Heart left ventricle (tissue), 16 donors: ENCODE results near the gene SHFL. TPM values are rescaled to one million over a fixed set of nuclear protein-coding genes. Genes with fewer than 3 reads are reported as not detected.

Source experiments
- ATAC-seq, 4 donors: fragments of 200-7000 bp; cut with Tn5 transposase; one replicate each; pipeline ENCODE4 v1.9.1; 2020 to 2022; ENCODE audit warnings: moderate library complexity in 4 of 4, mild to moderate bottlenecking in 3 of 4, moderate number of reproducible peaks in 1 of 4
- DNase-seq, 5 donors: peaks; one replicate each; pipeline ENCODE4 v3.0.0-alpha.2; 2020
- H3K27ac ChIP-seq, 12 donors: fragments of 200-600 bp; sonication (generic) in 4 of 12; one replicate each; pipeline versions ENCODE4 v1.5.0 to v1.8.0; 2016 to 2022; ENCODE audit warnings: mild to moderate bottlenecking in 2 of 12
- H3K27me3 ChIP-seq, 9 donors: fragments of 200-600 bp; sonication (generic) in 2 of 9; one replicate each; pipeline versions ENCODE4 v1.5.1 to v1.8.0; 2016 to 2022; ENCODE audit warnings: mild to moderate bottlenecking in 3 of 9
- H3K36me3 ChIP-seq, 9 donors: fragments of 200-600 bp; sonication (generic) in 2 of 9; one replicate each; pipeline versions ENCODE4 v1.5.0 to v1.8.0; 2018 to 2022; ENCODE audit warnings: mild to moderate bottlenecking in 2 of 9
- H3K4me1 ChIP-seq, 12 donors: fragments of 200-600 bp; sonication (generic) in 4 of 12; one replicate each; pipeline versions ENCODE4 v1.5.0 to v1.8.0; 2016 to 2022; ENCODE audit warnings: mild to moderate bottlenecking in 3 of 12
- H3K4me3 ChIP-seq, 12 donors: fragments of 200-600 bp; sonication (generic) in 4 of 12; one replicate each; pipeline versions ENCODE4 v1.5.0 to v1.8.0; 2017 to 2022; ENCODE audit warnings: mild to moderate bottlenecking in 9 of 12, moderate library complexity in 4 of 12
- H3K9me3 ChIP-seq, 12 donors: fragments of 200-600 bp; sonication (generic) in 4 of 12; one replicate each; pipeline versions ENCODE4 v1.5.0 to v1.8.0; 2016 to 2022; ENCODE audit warnings: mild to moderate bottlenecking in 1 of 12
- CTCF ChIP-seq, 12 donors: fragments of 200-600 bp; sonication (generic) in 4 of 12; IDR thresholded peaks; one replicate each; pipeline versions ENCODE4 v1.5.0 to v1.8.0; 2018 to 2022; ENCODE audit warnings: antibody characterized with exemption in 12 of 12, mild to moderate bottlenecking in 5 of 12
- POLR2A ChIP-seq, 2 donors: fragments of 450-650 bp; IDR thresholded peaks; one replicate each; pipeline ENCODE4 v1.6.1; 2017; ENCODE audit warnings: antibody characterized with exemption in 2 of 2, mild to moderate bottlenecking in 2 of 2, moderate library complexity in 2 of 2
- WGBS, 4 donors: extraction: QIAGEN DNeasy Blood & Tissue Kit in 2 of 4; methylation state at CpG; one replicate each; pipeline versions ENCODE4 v1.1.5 to v1.1.7; 2013 to 2018; 5-methylcytosine and 5-hydroxymethylcytosine counted together
- intact Hi-C, 10 donors: fragments of 100-400 bp; cut with DNase I; formaldehyde crosslinking; loops; one replicate each; pipeline versions ENCODE4 v1.11.1 to v1.14.2; 2022
- polyA plus RNA-seq, 2 donors: library from polyadenylated mRNA; stranded (reverse); fragments of 200-250 nt; gene quantifications; one replicate each; pipeline ENCODE4 v1.2.3, GENCODE V29; 2013
- total RNA-seq, 9 donors: library from RNA; depleted of rRNA in 2 of 9; stranded (reverse); fragments of >200 nt in 2 of 9; fragmentation: NEBNext Ultra II Directional in 3 of 9; extraction: Animal tissue kit (Norgen Biotek cat#: 25700) in 3 of 9; gene quantifications; one replicate each; pipeline versions ENCODE4 v1.1.0 to v1.2.4, GENCODE V29; 2016 to 2023
- donor health status: ischemic (EF 13 %, LVEDD 7.1; RV severe dilation, severe dysfunction).
- donor health status: healthy with polysubstance abuse.
- donor health status: DM: no; HTN: yes; CAD: no.
- donor health status: DM: no; HTN: no; CAD: no.
- donor health status: ischemic (EF 25% LVEDD 6.9; RV normal size, moderate dysfunction).
- donor health status: ischemic (EF 25% LVEDD 5.7; RV mildly dilated, moderate dysfunction).
- donor health status: healthy.
- donor health status: DM: yes; HTN: yes; CAD: no.
- donor health status: ischemic (EF 35%, LVEDD 5.7; RV mildly dilated, moderate dysfunction).
- donor health status: nonischemic (EF 11% LVEDD 7.7; RV severe dilation, severe dysfunction).
- donor health status: DM: yes; HTN: yes; CAD: no.
- donor health status: PGD.
- donor health status: ischemic (EF 29% LVEDD 5.4; RV normal size, mild dysfunction).
- donor health status: nonischemic (EF 23%, LVEDD 6.1; RV moderate dilation, normal function).

SHFL gene
- total and polyA plus RNA-seq, 11 donors = 6.3 to 29.0 (median 8.7) TPM

- Histone ChIP-seq H3K36me3 (peaks cover 0 to 35% (median 15%) of the 10 kb centered on the region in 9 donors), H3K9me3 (peaks cover 0 to 10% (median 0%) of the 10 kb centered on the region in 12 donors), H3K27me3 (no peaks in the 10 kb centered on the region), H3K27ac (peak overlapping the region in 11 of 12 donors; percentile 82 to 97 (median 93)), H3K4me3 (peak overlapping the region in 10 of 12 donors; percentile 69 to 100 (median 90)), H3K4me1 (peaks cover 0 to 16% (median 3%) of the 10 kb centered on the region in 12 donors)
- WGBS, 4 donors = 85 to 89% (median 87%) methylated on average over 18 of the region's 18 CpGs
- TF ChIP-seq POLR2A (IDR thresholded peaks at IDR 0.05) (no peak), CTCF (IDR thresholded peaks at IDR 0.05) (no peak)
- DNase-seq = no peak
- intact Hi-C loops = no loop called here
- ATAC-seq = no peak
Measured at GRCh38 chr19:10087296-10088061, 1.4 kb downstream of the SHFL start.

- ATAC-seq (no peak), DNase-seq (no peak)
- no peak overlapping the region for H3K4me3 ChIP-seq
- H3K4me1 ChIP-seq = peaks cover 0 to 16% (median 3%) of the 10 kb centered on the region in 12 donors
- H3K27ac ChIP-seq = no peak overlapping the region
- H3K36me3 ChIP-seq = peaks cover 0 to 48% (median 19%) of the 10 kb centered on the region in 9 donors
- intact Hi-C loops = no loop called here
- 78 to 91% (median 89%) methylated on average over 6 of the region's 6 CpGs for WGBS, 4 donors
- H3K9me3 ChIP-seq = peaks cover 0 to 10% (median 0%) of the 10 kb centered on the region in 12 donors
- no peaks in the 10 kb centered on the region for H3K27me3 ChIP-seq
- no peak for TF ChIP-seq POLR2A (IDR thresholded peaks at IDR 0.05)
- TF ChIP-seq CTCF (IDR thresholded peaks at IDR 0.05) = no peak
Measured at GRCh38 chr19:10088949-10089554, 2.9 kb downstream of the SHFL start.

GRCh38 chr19:10089801-10090375 is 3.8 kb downstream of the SHFL start:
- intact Hi-C loops = no loop called here
- DNase-seq (no peak), ATAC-seq (no peak)
- 80 to 91% (median 87%) methylated on average over 15 of the region's 15 CpGs for WGBS, 4 donors
- Histone ChIP-seq H3K27ac (no peak overlapping the region), H3K27me3 (no peaks in the 10 kb centered on the region), H3K9me3 (peaks cover 0 to 10% (median 0%) of the 10 kb centered on the region in 12 donors), H3K4me1 (peaks cover 0 to 16% (median 3%) of the 10 kb centered on the region in 12 donors), H3K36me3 (peaks cover 0 to 48% (median 19%) of the 10 kb centered on the region in 9 donors), H3K4me3 (no peak overlapping the region)
- TF ChIP-seq POLR2A (IDR thresholded peaks at IDR 0.05) (no peak), CTCF (IDR thresholded peaks at IDR 0.05) (no peak)

- H3K4me3 ChIP-seq = no peak overlapping the region
- H3K36me3 ChIP-seq = peaks cover 0 to 48% (median 19%) of the 10 kb centered on the region in 9 donors
- no peak overlapping the region for H3K27ac ChIP-seq
- peak in 1 of 5 donors; percentile 63 for DNase-seq
- TF ChIP-seq CTCF (IDR thresholded peaks at IDR 0.05) = no peak
- TF ChIP-seq POLR2A (IDR thresholded peaks at IDR 0.05) = no peak
- H3K4me1 ChIP-seq = peaks cover 0 to 19% (median 8%) of the 10 kb centered on the region in 12 donors
- no peaks in the 10 kb centered on the region for H3K27me3 ChIP-seq
- intact Hi-C loops = no loop called here
- H3K9me3 ChIP-seq = peaks cover 0 to 10% (median 0%) of the 10 kb centered on the region in 12 donors
- ATAC-seq = no peak
- WGBS, 4 donors = 93 to 96% (median 95%) methylated on average over 13 to 17 of the region's 17 CpGs
Measured at GRCh38 chr19:10091370-10091687, 5.2 kb downstream of the SHFL start.
